ENCODE data around the gene SRPK2. TPM values are rescaled to one million over a fixed set of nuclear protein-coding genes. Genes with fewer than 3 reads are reported as not detected.

The SRPK2 gene
- total RNA-seq (2022; extraction: Qiagen RNA extraction) = 28.1 to 43.1 TPM (median 35.0 TPM) in 5 replicates

DNA sequence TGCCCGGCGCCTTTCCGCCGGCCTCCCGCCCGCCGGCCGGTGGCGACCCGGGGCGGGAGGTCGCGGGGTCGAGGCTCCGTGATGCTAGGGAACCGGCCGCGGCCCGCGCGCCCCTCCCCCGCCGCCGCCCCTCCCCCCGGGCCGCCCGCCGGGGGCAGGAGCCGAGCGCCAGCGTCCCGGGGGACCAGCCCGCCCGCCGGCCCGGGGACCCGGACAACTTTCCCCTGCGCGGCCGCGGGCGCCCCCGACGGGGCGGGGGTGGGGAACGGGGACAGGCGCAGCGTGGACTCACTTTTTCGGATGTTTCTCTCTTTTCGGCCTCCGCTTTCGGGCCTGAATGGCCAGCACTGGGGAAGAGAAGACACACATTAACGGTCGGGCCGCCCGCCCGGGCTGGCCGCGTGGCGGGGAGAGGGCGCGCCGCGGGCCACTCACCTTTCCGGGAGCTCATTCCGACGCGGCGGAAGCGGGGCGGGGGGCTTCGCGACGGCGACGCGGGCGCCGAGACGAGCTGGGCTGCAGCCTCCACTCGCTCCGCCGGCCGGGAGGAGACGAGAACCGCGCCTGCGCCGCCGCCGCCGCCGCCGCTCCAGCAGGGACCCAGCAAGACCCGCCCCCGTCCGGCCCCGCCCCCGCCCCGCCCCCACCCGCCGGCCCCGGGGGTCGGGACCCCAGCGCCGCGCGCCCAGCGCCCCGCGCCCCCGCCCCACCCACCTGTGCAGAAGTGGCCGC, at the start of gene SRPK2:
SRPK2 (minus strand) TSS at position 566 of the 732 bp plus-strand sequence.

Other genes with a start within 250 kb of the SRPK2 start
- 22.5 to 36.2 TPM (median 26.4 TPM) in 5 replicates for gene PUS7, start 133.3 kb upstream of the SRPK2 start, total RNA-seq (2022; extraction: Qiagen RNA extraction)
- gene RINT1, start 143.3 kb upstream of the SRPK2 start, total RNA-seq (2022; extraction: Qiagen RNA extraction) = 13.2 to 19.2 TPM (median 14.5 TPM) in 5 replicates
- gene EFCAB10, start 192.6 kb upstream of the SRPK2 start, total RNA-seq (2022; extraction: Qiagen RNA extraction) = 2.3 to 3.5 TPM (median 3.2 TPM) in 5 replicates